AG04450 (cell line): ENCODE results near the gene FKTN. TPM values are rescaled to one million over a fixed set of nuclear protein-coding genes. Genes with fewer than 3 reads are reported as not detected.

ENCODE experiments used
- CTCF ChIA-PET: fragments of 300-600, 350-600 bp; formaldehyde crosslinking; extraction: SDS; loops from one replicate; lab custom pipeline; 2022; ENCODE audit warnings: antibody characterized with exemption, inconsistent platforms; lab: Charles Lee
- POLR2A ChIA-PET: fragments of 350-600 bp; formaldehyde crosslinking; extraction: SDS; loops from one replicate; lab custom pipeline; 2021; ENCODE audit warnings: antibody characterized with exemption, inconsistent platforms; lab: Yijun Ruan, JAX
- DNase-seq: peaks from one replicate; pipeline ENCODE4 v3.0.0-alpha.2; 2011; ENCODE audit warnings: low read depth, low spot score
- H3K27ac ChIP-seq: one replicate; pipeline ENCODE4 v1.5.1; 2012; ENCODE audit warnings: low read depth, low read length, control low read depth
- H3K27me3 ChIP-seq: one replicate; pipeline ENCODE4 v1.6.0; 2012; ENCODE audit warnings: low read length; ENCODE audit not compliant: control insufficient read depth, insufficient read depth
- H3K4me3 ChIP-seq: 2 replicates; pipeline ENCODE4 v1.5.1; 2011; ENCODE audit warnings: mild to moderate bottlenecking, low read depth, low read length, control low read depth
- H3K9me3 ChIP-seq: 2 replicates; pipeline ENCODE4 v1.5.1; 2012; ENCODE audit warnings: low read length; ENCODE audit not compliant: control insufficient read depth, insufficient read depth
- polyA plus RNA-seq: library from polyadenylated mRNA; depleted of rRNA; stranded (reverse); fragments of >200 nt; gene quantifications from 2 replicates; pipeline ENCODE4 v1.2.3, GENCODE V29; 2011
- TF ChIP-seq, protein P1 (sequence below): IDR thresholded peaks from 2 replicates; pipeline ENCODE4 v1.5.1; 2011; ENCODE audit warnings: low read depth, low read length, control low read depth, inconsistent platforms

The FKTN gene
- polyA plus RNA-seq, 1 experiment = 24.0 TPM

DNA sequence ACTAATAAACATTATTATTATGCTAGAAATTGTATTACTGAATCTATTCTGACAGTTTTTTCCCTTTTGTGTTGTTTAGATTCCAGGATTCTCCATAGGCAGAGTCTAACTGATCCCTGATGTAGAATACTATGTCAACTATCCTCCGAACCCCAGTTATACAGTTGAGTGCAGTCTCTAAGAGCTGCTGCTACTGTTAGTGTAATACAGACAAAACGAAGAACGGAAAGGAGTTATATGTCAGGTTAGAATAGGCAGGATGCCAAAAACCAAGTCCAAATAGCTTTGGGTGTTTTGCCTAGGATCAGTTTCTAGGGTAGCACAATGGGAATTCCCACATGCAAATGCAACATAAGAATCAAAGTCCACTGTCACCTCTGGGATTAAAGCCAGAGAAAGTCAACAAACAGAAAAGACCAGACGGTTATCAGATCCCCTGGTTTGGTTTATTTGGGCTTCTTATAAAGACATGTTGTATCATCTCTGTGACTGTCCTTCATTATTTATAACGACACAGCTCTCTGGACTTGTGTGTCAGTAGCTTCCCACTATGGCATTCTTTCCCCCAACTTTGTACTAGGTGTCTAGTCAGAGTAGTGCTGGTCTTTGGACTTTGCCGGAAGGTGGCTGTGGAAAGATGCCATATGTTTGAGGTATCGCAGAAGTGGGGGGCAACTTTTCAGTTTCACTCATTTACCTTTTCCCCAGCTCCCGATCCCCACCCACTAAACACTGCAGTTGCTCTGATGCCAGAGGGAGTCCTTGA is 121.5 kb downstream of the FKTN start:
- TF ChIP-seq, protein P1, sequence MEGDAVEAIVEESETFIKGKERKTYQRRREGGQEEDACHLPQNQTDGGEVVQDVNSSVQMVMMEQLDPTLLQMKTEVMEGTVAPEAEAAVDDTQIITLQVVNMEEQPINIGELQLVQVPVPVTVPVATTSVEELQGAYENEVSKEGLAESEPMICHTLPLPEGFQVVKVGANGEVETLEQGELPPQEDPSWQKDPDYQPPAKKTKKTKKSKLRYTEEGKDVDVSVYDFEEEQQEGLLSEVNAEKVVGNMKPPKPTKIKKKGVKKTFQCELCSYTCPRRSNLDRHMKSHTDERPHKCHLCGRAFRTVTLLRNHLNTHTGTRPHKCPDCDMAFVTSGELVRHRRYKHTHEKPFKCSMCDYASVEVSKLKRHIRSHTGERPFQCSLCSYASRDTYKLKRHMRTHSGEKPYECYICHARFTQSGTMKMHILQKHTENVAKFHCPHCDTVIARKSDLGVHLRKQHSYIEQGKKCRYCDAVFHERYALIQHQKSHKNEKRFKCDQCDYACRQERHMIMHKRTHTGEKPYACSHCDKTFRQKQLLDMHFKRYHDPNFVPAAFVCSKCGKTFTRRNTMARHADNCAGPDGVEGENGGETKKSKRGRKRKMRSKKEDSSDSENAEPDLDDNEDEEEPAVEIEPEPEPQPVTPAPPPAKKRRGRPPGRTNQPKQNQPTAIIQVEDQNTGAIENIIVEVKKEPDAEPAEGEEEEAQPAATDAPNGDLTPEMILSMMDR = no peak
- Histone ChIP-seq H3K27ac (no peak overlapping the region), H3K27me3 (peaks cover 2% of the 10 kb centered on the region), H3K4me3 (no peak overlapping the region), H3K9me3 (no peaks in the 10 kb centered on the region)
- ChIA-PET POLR2A (no interaction called here), CTCF (interaction anchor here (0.8 to 1.6 kb wide), 2 partner anchors 11 to 70 kb away, joined by 3 to 4 read pairs; no protein-coding TSS in a partner anchor)
- DNase-seq = no peak

DNA sequence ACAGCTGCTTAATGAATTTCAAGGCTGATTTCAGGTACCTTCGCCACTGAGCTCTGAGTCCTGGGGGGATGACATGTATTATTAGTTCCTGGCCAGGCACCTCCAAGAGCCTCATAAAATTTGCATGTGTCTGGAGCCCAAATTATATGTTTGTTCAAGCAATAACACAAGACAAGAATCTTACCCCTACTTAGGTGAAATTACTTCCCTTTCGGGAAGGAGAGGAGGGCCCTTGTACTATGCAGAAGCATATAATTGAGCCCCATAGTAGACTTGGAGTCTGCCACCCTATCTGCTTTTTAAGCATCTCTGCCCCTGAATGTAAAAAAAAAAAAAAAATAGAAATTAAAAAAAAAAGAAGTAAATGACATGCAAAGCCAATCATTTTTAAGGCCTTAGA is 123.4 kb downstream of the FKTN start:
- Histone ChIP-seq H3K9me3 (no peaks in the 10 kb centered on the region), H3K27ac (no peak overlapping the region), H3K4me3 (no peak overlapping the region), H3K27me3 (no peaks in the 10 kb centered on the region)
- no peak for DNase-seq
- POLR2A ChIA-PET = interaction anchor here (0.7 kb wide), 1 partner anchor 44 kb away, joined by 4 read pairs; no protein-coding TSS in a partner anchor
- TF ChIP-seq, protein P1 = no peak
- CTCF ChIA-PET = no interaction called here

DNA sequence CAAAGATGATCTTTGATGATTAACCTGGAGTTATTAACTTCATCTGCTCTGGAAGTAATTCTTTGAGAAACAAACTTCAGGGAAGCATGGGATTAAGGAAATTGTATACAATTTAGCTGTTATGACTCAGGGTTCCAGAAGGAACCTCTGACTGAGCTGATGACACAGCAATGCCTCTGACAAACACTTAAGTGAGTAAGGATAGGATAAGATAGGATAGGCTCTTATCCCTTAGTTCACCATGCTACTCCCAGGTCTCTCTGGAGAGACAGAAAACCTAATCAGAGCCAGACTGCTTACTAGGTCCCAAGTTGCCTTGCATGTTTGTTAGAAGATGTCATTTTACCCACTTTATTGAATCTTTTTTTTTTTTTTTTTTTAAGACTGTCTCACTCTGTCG is 123.8 kb downstream of the FKTN start:
- Histone ChIP-seq H3K9me3 (no peaks in the 10 kb centered on the region), H3K27ac (no peak overlapping the region), H3K27me3 (no peaks in the 10 kb centered on the region), H3K4me3 (no peak overlapping the region)
- DNase-seq = no peak
- ChIA-PET CTCF (no interaction called here), POLR2A (interaction anchor here (0.7 kb wide), 1 partner anchor 43 kb away, joined by 4 read pairs; no protein-coding TSS in a partner anchor)
- TF ChIP-seq, protein P1 = no peak

DNA sequence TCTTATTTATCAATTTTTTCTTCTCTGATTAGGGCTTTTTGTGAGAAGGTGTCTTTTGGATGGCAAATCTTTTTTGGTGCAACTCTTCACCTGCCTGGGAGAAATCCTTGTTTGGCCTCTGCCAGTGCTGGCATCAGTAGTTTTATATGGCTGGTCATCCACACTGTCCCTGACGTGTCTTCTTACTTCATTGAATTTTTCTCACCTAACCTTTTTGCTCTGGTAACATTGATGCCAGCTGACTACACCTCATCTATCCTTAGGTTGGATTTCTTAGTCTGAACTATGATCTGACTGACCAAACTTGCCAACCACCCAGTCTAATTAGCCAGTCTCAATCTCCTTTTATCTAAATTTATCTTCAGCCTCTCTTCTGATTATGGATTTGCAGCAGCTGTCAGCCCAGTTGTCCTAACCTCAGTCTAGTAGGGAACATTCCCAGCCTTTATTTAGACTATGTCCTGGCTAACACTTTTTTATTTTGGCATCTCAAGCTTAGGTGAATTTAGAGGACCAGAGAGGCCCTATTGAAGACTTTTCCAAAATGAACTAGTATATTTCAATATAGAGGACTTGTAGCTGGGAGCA is 125.9 kb downstream of the FKTN start:
- TF ChIP-seq, protein P1 = no peak
- Histone ChIP-seq H3K27ac (no peak overlapping the region), H3K27me3 (peaks cover 6% of the 10 kb centered on the region), H3K9me3 (no peaks in the 10 kb centered on the region), H3K4me3 (no peak overlapping the region)
- POLR2A ChIA-PET = no interaction called here
- CTCF ChIA-PET = no interaction called here
- DNase-seq = no peak

DNA sequence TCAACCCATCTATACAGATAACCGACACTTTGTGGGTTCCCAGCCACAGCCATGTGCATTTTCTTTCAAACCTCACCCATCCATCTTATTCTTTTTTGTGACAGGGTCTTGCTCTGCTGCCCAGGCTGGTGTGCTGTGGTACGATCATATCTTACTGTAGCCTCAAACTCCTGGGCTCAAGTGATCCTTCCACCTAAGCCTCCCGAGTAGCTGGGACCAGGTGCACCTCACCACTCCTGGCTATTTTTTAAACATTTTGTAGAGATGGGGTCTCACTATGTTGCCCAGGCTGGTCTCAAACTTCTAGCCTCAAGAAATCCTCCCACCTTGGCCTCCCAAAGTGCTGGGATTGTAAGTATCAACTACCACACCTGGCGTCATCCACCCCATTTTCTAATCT is 129.0 kb downstream of the FKTN start:
- CTCF ChIA-PET = interaction anchor here (0.7 to 1.7 kb wide), 2 partner anchors 9 to 48 kb away, joined by 3 to 4 read pairs; no protein-coding TSS in a partner anchor
- H3K9me3 ChIP-seq = no peaks in the 10 kb centered on the region

More for the DNA sequence above, 129.0 kb downstream of the FKTN start:
- TF ChIP-seq, protein P1 = no peak
- H3K4me3 ChIP-seq = no peak overlapping the region
- H3K27ac ChIP-seq = no peak overlapping the region
- POLR2A ChIA-PET = no interaction called here
- peaks cover 6% of the 10 kb centered on the region for H3K27me3 ChIP-seq
- DNase-seq = no peak
